Measurements from ENCODE around the gene LAMTOR5. TPM values are rescaled to one million over a fixed set of nuclear protein-coding genes. Genes with fewer than 3 reads are reported as not detected.
A peak's percentile ranks its signal among the peaks of the same experiment; 100 is the strongest.

LAMTOR5 gene
- total RNA-seq, 2 experiments from 2014 or later = 109 to 123 TPM

DNA sequence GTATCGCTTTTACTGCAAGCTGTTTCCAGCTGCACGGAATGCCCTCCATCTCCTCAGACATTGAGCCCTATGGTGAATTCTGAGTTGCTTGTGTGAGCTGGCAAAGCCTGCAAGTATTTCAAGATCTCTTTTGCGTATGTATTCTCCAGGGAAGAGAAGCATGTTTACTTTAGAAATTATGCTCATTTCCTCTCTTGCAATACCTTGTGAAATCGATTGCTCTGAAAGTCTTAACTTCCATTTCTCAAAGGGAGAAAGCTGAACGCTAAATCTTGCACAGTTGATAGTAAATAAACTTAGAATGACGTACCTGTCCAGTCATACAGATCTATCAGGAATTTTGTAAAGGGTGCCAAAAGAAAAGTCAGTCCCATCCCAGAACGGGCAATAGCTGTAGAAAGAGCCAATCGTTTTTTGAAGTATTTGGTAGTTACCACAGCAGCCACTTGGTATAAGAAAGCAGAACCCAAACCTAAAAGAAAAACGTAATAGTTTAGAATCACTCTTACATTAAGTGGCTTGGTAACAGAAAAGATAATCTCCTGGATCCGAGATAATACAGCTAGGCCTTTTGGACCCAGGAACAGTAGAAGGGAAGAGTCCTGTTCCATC is 26.7 kb downstream of the LAMTOR5 start:
- Histone ChIP-seq H3K9me2 (ENCODE audit: insufficient read depth, low read length) (no peaks in the 10 kb centered on the region), H2AFZ (ENCODE audit: low read length) (no peak overlapping the region), H3K4me1 (ENCODE audit: insufficient read depth, low read length, poor library complexity, severe bottlenecking) (peaks cover 93% of the 10 kb centered on the region), H3K4me3 (ENCODE audit: low read depth, low read length, poor library complexity, severe bottlenecking) (no peak overlapping the region), H3K36me3 (ENCODE audit: insufficient read depth, low read length) (peaks cover 70% of the 10 kb centered on the region), H4K20me1 (ENCODE audit: insufficient read depth, low read length) (no peaks in the 10 kb centered on the region), H3K9me3 (ENCODE audit: low read length) (no peaks in the 10 kb centered on the region; the same call in 1 of the 2 replicates), H3K27ac (ENCODE audit: low read depth, low read length, poor library complexity, severe bottlenecking) (peak overlapping the region; percentile 94), H3K4me2 (ENCODE audit: low read length) (peak overlapping the region; percentile 46), H3K79me2 (ENCODE audit: insufficient read depth, low read depth, low read length) (peaks cover 5% of the 10 kb centered on the region; the same call in 1 of the 2 replicates)
- no TSS peak for BruUV-seq (replicated peaks)
- TF ChIP-seq EZH2phosphoT487 (IDR thresholded peaks at IDR 0.05; ENCODE audit: borderline replicate concordance, low read depth, low read length) = no peak
- TF ChIP-seq, protein P1, sequence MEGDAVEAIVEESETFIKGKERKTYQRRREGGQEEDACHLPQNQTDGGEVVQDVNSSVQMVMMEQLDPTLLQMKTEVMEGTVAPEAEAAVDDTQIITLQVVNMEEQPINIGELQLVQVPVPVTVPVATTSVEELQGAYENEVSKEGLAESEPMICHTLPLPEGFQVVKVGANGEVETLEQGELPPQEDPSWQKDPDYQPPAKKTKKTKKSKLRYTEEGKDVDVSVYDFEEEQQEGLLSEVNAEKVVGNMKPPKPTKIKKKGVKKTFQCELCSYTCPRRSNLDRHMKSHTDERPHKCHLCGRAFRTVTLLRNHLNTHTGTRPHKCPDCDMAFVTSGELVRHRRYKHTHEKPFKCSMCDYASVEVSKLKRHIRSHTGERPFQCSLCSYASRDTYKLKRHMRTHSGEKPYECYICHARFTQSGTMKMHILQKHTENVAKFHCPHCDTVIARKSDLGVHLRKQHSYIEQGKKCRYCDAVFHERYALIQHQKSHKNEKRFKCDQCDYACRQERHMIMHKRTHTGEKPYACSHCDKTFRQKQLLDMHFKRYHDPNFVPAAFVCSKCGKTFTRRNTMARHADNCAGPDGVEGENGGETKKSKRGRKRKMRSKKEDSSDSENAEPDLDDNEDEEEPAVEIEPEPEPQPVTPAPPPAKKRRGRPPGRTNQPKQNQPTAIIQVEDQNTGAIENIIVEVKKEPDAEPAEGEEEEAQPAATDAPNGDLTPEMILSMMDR (conservative IDR thresholded peaks at IDR 0.05; ENCODE audit: low read length) = no peak
- intact Hi-C loops (cut with micrococcal nuclease; ENCODE audit: unreplicated experiment) = no loop called here
- POLR2A ChIA-PET = interaction anchor here (0.6 to 1.4 kb wide), 3 partner anchors 14 to 42 kb away, joined by 3 to 4 read pairs (median 3); no protein-coding TSS in a partner anchor
- peak; percentile 40 for DNase-seq (ENCODE audit: low spot score)
- CTCF ChIA-PET (ENCODE audit: unreplicated experiment) = interaction anchor here (1.1 kb wide), 1 partner anchor 17 kb away, joined by 3 read pairs; no protein-coding TSS in a partner anchor

DNA sequence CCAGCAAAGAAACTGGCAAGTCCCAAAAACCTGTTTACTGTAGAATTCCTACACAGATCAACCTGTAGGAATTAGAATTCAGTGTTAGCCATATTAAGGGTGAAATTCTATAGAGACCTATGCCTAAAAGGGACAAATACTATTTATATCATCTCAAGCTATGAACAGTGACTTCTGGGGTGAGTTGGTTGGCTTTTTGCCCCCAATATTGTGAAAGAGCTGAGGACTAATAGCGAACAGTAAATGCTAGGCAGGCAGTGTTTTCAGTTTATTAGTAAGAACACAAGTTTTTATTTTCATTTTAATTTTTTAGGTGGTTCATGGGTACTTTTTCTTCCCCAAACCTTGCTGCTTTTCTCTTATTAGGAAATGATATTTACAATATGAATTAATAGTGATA is 32.0 kb downstream of the LAMTOR5 start:
- Histone ChIP-seq H3K79me2 (ENCODE audit: insufficient read depth, low read depth, low read length) (peaks cover 17% of the 10 kb centered on the region; the same call in 1 of the 2 replicates), H3K36me3 (ENCODE audit: insufficient read depth, low read length) (peaks cover 98% of the 10 kb centered on the region), H3K9me2 (ENCODE audit: insufficient read depth, low read length) (no peaks in the 10 kb centered on the region), H3K9me3 (ENCODE audit: low read length) (no peaks in the 10 kb centered on the region; the same call in 1 of the 2 replicates), H3K27ac (ENCODE audit: low read depth, low read length, poor library complexity, severe bottlenecking) (peak overlapping the region; percentile 6), H4K20me1 (ENCODE audit: insufficient read depth, low read length) (no peaks in the 10 kb centered on the region), H3K4me1 (ENCODE audit: insufficient read depth, low read length, poor library complexity, severe bottlenecking) (peaks cover 51% of the 10 kb centered on the region), H3K4me3 (ENCODE audit: low read depth, low read length, poor library complexity, severe bottlenecking) (no peak overlapping the region), H2AFZ (ENCODE audit: low read length) (no peak overlapping the region), H3K4me2 (ENCODE audit: low read length) (no peak overlapping the region)
- CTCF ChIA-PET (ENCODE audit: unreplicated experiment) = no interaction called here
- no peak for TF ChIP-seq EZH2phosphoT487 (IDR thresholded peaks at IDR 0.05; ENCODE audit: borderline replicate concordance, low read depth, low read length)
- TF ChIP-seq, protein P1 (conservative IDR thresholded peaks at IDR 0.05; ENCODE audit: low read length) = no peak
- DNase-seq (ENCODE audit: low spot score) = no peak
- POLR2A ChIA-PET = interaction anchor here (1.2 to 1.3 kb wide), 2 partner anchors 11 to 37 kb away, joined by 3 to 4 read pairs; no protein-coding TSS in a partner anchor
- BruUV-seq (replicated peaks) = no TSS peak
- intact Hi-C loops (cut with micrococcal nuclease; ENCODE audit: unreplicated experiment) = no loop called here

DNA sequence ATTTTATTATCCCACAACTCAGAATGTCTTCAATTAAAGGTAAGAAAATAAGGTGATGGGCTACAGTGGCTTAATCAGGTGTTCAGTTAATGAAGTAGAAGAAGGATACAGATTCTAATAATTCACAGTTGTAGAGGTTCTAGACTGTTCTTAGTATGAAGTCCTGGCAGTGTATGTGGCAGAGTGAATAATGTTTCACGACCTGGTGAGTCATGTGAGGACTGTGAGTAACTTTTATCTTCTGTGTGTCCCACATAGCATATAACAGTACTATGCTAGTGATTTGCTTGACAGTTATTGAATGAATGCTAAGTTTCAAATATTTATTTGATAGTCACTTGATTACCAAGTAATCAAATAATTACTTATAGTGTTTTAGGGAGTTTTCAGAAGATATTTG is 36.7 kb downstream of the LAMTOR5 start:
- TF ChIP-seq, protein P1 (conservative IDR thresholded peaks at IDR 0.05; ENCODE audit: low read length) = no peak
- no peak for TF ChIP-seq EZH2phosphoT487 (IDR thresholded peaks at IDR 0.05; ENCODE audit: borderline replicate concordance, low read depth, low read length)
- POLR2A ChIA-PET = interaction anchor here (1.3 to 2.6 kb wide), 3 partner anchors 14 to 32 kb away, joined by 3 to 8 read pairs (median 3); partner anchors contain the start of gene RBM15
- no peaks in the 10 kb centered on the region for H3K9me2 ChIP-seq (ENCODE audit: insufficient read depth, low read length)
- H3K9me3 ChIP-seq (ENCODE audit: low read length) = no peaks in the 10 kb centered on the region
- H3K36me3 ChIP-seq (ENCODE audit: insufficient read depth, low read length) = peaks cover 97% of the 10 kb centered on the region
- no TSS peak for BruUV-seq (replicated peaks)
- H3K4me3 ChIP-seq (ENCODE audit: low read depth, low read length, poor library complexity, severe bottlenecking) = no peak overlapping the region
- H3K4me2 ChIP-seq (ENCODE audit: low read length) = no peak overlapping the region
- no peak for DNase-seq (ENCODE audit: low spot score)
- H3K4me1 ChIP-seq (ENCODE audit: insufficient read depth, low read length, poor library complexity, severe bottlenecking) = peaks cover 10% of the 10 kb centered on the region
- no peak overlapping the region for H3K27ac ChIP-seq (ENCODE audit: low read depth, low read length, poor library complexity, severe bottlenecking)
- intact Hi-C loops (cut with micrococcal nuclease; ENCODE audit: unreplicated experiment) = no loop called here
- no peak overlapping the region for H2AFZ ChIP-seq (ENCODE audit: low read length)
- peaks cover 58% of the 10 kb centered on the region for H3K79me2 ChIP-seq (ENCODE audit: insufficient read depth, low read depth, low read length)
- CTCF ChIA-PET (ENCODE audit: unreplicated experiment) = no interaction called here
- peaks cover 9% of the 10 kb centered on the region; the same call in 1 of the 2 replicates for H4K20me1 ChIP-seq (ENCODE audit: insufficient read depth, low read length)
